GM12878 (cell line): ENCODE data around the gene DDX51.

ENCODE experiments used
- FOXM1 ChIP-seq: IDR thresholded peaks from 2 replicates; pipeline ENCODE4 v1.6.1; 2012; ENCODE audit warnings: low read depth, mild to moderate bottlenecking, inconsistent platforms, low read length, moderate library complexity
- HCFC1 ChIP-seq: fragments of 150-350 bp; IDR thresholded peaks from 2 replicates; pipeline ENCODE4 v1.6.1; 2014; ENCODE audit warnings: low read length
- KDM1A ChIP-seq: fragments of 200-600 bp; sonication (generic); IDR thresholded peaks from 2 replicates; pipeline ENCODE4 v1.6.1; 2016; ENCODE audit warnings: borderline replicate concordance
- NFIC ChIP-seq: IDR thresholded peaks from 2 replicates; pipeline ENCODE4 v1.6.1; 2012; ENCODE audit warnings: low read depth, mild to moderate bottlenecking, inconsistent platforms, low read length, moderate library complexity
- RFX5 ChIP-seq: IDR thresholded peaks from 2 replicates; pipeline ENCODE4 v1.6.1; 2011; ENCODE audit warnings: low read depth, low read length, improper control_type of control experiment
- SP1 ChIP-seq: IDR thresholded peaks from one replicate; pipeline ENCODE4 v1.6.1; 2011; ENCODE audit warnings: low read depth, low read length
- YBX1 ChIP-seq: fragments of 450-650 bp; IDR thresholded peaks from 2 replicates; pipeline ENCODE4 v1.6.1; 2016; ENCODE audit warnings: antibody characterized with exemption
- TF ChIP-seq, protein P1 (sequence below), 3 experiments: IDR thresholded peaks in 2 of 3; conservative IDR thresholded peaks in 1 of 3; 2 replicates each; pipeline ENCODE4 v1.5.1; 2011; ENCODE audit warnings: low read depth in 3 of 3, low read length in 3 of 3, mild to moderate bottlenecking in 3 of 3, control low read depth in 2 of 3, moderate library complexity in 2 of 3, inconsistent platforms in 1 of 3, mixed read lengths in 1 of 3; ENCODE audit not compliant: control insufficient read depth in 2 of 3, insufficient read depth in 1 of 3; ENCODE audit errors: extremely low read depth in 1 of 3
- TF ChIP-seq, protein P2 (sequence below): fragments of 450-650 bp; IDR thresholded peaks from 2 replicates; pipeline ENCODE4 v1.6.1; 2016; ENCODE audit warnings: mild to moderate bottlenecking
- TF ChIP-seq, protein P3 (sequence below): IDR thresholded peaks from 2 replicates; pipeline ENCODE4 v1.6.1; 2011; ENCODE audit warnings: low read depth, mild to moderate bottlenecking, low read length, moderate library complexity, borderline replicate concordance; ENCODE audit errors: extremely low read depth

DNA sequence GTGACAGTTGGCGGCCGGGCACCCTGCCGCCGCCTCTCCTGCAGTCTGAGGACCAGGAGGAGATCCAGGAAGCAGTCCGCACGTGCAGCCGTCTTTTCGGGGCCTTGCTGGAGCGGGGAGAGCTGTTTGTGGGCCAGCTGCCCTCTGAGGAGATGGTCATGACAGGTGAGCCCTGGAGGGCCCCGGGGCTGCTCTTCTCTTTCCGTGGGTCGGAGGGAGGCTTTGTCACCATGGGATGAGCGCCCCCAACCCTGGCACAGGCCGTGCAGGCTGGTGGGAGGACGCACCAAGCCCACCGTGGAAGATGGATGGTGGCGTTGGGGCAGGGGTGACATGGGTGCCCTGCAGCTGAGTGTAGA, 670 bp upstream of the DDX51 start:
- TF ChIP-seq HCFC1 (no peak), SP1 (no peak), RFX5 (no peak), FOXM1 (no peak), YBX1 (no peak), KDM1A (no peak), NFIC (no peak)
- TF ChIP-seq, protein P1, sequence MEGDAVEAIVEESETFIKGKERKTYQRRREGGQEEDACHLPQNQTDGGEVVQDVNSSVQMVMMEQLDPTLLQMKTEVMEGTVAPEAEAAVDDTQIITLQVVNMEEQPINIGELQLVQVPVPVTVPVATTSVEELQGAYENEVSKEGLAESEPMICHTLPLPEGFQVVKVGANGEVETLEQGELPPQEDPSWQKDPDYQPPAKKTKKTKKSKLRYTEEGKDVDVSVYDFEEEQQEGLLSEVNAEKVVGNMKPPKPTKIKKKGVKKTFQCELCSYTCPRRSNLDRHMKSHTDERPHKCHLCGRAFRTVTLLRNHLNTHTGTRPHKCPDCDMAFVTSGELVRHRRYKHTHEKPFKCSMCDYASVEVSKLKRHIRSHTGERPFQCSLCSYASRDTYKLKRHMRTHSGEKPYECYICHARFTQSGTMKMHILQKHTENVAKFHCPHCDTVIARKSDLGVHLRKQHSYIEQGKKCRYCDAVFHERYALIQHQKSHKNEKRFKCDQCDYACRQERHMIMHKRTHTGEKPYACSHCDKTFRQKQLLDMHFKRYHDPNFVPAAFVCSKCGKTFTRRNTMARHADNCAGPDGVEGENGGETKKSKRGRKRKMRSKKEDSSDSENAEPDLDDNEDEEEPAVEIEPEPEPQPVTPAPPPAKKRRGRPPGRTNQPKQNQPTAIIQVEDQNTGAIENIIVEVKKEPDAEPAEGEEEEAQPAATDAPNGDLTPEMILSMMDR (IDR thresholded peaks at IDR 0.05 in 2 of 3, conservative IDR thresholded peaks at IDR 0.05 in 1 of 3; ENCODE audit: control insufficient read depth in 2 of 3, extremely low read depth in 1 of 3, insufficient read depth in 1 of 3, low read depth in 3 of 3, low read length in 3 of 3): no peak
- TF ChIP-seq, protein P2, sequence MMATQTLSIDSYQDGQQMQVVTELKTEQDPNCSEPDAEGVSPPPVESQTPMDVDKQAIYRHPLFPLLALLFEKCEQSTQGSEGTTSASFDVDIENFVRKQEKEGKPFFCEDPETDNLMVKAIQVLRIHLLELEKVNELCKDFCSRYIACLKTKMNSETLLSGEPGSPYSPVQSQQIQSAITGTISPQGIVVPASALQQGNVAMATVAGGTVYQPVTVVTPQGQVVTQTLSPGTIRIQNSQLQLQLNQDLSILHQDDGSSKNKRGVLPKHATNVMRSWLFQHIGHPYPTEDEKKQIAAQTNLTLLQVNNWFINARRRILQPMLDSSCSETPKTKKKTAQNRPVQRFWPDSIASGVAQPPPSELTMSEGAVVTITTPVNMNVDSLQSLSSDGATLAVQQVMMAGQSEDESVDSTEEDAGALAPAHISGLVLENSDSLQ: no peak
- TF ChIP-seq, protein P3, sequence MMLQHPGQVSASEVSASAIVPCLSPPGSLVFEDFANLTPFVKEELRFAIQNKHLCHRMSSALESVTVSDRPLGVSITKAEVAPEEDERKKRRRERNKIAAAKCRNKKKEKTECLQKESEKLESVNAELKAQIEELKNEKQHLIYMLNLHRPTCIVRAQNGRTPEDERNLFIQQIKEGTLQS: no peak
